ENCODE measurements around the gene ZNF644.
"Not testable (repeated sequence)": the region's sequence is repeated elsewhere in the genome, so short reads cannot be mapped to it uniquely, and the experiment has no call there.

ZNF644 gene

DNA sequence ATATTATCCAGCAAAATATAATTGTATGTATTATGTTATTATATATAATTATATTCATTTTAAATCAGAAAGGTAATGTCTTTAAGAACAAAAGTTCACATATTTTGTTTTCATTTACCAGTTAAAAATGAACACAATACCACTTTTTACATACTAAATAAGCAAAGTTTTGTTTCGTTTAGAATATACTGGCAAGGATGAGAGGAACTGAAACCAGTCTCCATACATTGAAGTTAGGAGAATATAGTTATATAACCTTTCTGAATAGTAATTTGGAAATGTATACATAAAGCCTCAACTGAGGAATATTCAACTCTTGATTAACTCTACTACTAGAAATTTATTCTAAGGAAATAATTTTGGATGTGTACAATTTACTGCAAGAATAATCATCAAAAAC, 110.5 kb downstream of the ZNF644 start:
- TF ChIP-seq ZNF274 (IDR thresholded peaks at IDR 0.05; ENCODE audit: low read depth, low read length): no peak
- no peak overlapping the region for H3K4me3 ChIP-seq (ENCODE audit: low read length)

DNA sequence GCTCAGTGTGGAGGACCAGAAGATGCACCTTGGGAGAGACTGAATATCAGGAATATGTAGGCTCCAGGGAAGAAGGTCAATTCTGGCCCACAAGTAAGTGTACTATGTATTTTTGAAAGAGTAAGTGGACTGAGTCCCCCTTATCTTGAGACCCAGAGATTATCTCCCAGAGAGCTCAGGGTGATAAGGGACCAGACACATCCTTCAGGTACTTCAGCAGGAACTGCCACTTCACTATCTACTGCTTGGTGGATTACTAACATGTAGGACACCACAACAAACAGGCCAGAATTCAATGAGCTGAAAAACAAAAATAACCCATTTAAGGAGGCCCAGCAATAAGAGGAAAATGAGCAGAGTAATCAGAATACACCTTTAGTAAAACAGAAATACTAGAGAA, 119.2 kb downstream of the ZNF644 start:
- no peak for TF ChIP-seq ZNF274 (IDR thresholded peaks at IDR 0.05; ENCODE audit: low read depth, low read length)

DNA sequence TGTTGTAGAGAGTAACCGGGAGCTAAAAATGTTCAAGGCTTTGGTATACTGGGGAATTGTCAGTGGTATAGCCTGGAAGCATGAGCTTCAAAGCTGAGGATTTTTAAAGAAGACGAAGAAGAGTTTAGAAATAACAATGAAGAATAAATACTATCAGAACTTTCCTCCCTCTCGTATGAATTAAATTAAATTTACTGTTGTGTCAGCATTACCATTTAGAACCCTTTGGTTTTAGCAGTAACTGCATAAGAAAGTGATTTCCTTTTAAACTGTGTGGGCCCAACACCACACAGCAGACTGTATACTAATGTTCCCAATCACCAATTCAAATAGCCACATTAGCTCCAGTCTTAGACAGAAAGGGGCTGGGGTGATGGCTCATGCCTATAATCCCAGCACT, 122.6 kb downstream of the ZNF644 start:
- no peak overlapping the region for H3K4me3 ChIP-seq (ENCODE audit: low read length)
- no peak for TF ChIP-seq ZNF274 (IDR thresholded peaks at IDR 0.05; ENCODE audit: low read depth, low read length)

More for the DNA sequence above, 119.2 kb downstream of the ZNF644 start:
- H3K4me3 ChIP-seq (ENCODE audit: low read length): no peak overlapping the region

DNA sequence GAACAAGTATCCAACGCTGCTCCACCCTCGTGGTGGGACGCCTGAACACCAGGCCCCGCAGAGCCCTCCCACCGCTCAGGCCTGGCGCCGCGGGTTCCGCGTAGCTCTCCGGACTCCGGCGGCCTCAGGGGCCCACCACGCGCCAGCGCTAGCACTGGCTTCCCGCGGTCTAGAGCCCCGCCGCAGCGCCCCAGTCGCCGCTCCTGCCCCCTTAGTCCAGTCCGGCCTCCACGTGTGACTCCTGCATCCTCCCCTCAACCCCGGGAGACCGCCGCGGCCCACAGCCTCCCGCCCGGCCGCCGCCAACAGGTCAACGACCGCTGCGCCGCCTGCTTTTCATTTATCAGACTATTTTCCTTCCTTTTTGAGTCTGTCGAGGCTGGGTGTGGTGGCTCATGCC, 128.2 kb downstream of the ZNF644 start:
- H3K4me3 ChIP-seq (ENCODE audit: low read length): not testable (repeated sequence)

DNA sequence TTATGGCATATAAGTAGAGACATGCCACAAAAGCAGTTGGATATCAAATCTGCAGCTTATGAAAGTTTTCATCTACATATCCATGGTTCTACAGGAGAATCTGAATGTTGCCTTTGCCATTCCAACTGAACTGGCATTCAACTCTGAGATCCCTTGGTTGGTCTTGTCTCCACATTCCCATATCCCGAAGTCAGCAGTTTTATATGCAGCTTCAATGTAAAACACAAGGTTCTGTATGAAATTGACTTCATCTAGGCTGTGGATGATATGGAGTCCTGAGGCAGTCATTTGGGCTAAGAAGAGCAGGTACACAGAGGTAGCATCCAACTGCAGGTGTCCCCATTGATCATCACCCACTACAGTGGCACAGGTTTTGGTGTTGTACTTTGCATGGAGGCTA, 129.0 kb downstream of the ZNF644 start:
- H3K4me3 ChIP-seq (ENCODE audit: low read length): not testable (repeated sequence)

DNA sequence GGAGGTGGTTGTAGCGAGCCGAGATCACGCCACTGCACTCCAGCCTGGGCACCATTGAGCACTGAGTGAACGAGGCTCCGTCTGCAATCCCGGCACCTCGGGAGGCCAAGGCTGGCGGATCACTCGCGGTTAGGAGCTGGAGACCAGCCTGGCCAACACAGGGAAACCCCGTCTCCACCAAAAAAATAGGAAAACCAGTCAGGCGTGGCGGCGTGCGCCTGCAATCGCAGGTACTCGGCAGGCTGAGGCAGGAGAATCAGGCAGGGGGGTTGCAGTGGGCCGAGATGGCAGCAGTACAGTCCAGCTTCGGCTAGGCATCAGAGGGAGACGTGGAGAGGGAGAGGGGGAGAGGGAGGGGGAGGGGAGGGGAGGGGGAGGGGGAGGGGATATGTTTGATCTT, 129.6 kb downstream of the ZNF644 start:
- not testable (repeated sequence) for H3K4me3 ChIP-seq (ENCODE audit: low read length)

DNA sequence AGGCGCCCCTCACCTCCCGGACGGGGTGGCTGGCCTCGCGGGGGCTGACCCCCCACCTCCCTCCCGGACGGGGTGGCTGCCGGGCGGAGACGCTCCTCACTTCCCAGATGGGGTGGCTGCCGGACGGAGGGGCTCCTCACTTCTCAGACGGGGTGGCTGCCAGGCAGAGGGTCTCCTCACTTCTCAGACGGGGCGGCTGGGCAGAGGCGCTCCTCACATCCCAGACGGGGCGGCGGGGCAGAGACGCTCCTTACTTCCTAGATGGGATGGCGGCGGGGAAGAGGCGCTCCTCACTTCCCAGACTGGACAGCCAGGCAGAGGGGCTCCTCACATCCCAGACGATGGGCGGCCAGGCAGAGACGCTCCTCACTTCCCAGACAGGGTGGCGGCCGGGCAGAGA, 130.1 kb downstream of the ZNF644 start:
- not testable (repeated sequence) for H3K4me3 ChIP-seq (ENCODE audit: low read length)

DNA sequence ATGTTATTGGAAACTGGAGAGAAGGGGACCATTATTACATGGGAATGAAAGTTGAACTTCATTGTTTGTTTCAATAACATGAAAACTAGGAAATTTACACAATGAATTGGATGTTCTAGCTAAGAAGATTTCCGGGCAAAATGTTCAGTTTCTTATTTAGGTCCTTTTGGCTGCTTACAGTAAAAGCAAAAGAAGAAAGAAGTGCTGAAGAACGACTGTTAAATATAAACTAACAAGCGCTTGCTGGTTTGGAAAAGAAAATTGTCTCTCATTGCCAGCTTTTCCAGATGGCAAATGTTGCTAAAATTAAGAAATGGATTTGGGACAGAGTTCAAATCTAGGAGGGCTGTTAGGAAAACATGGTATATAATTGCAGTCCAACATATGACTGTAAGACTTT, 139.6 kb downstream of the ZNF644 start:
- TF ChIP-seq ZNF274 (IDR thresholded peaks at IDR 0.05; ENCODE audit: low read depth, low read length): no peak
- H3K4me3 ChIP-seq (ENCODE audit: low read length): no peak overlapping the region

DNA sequence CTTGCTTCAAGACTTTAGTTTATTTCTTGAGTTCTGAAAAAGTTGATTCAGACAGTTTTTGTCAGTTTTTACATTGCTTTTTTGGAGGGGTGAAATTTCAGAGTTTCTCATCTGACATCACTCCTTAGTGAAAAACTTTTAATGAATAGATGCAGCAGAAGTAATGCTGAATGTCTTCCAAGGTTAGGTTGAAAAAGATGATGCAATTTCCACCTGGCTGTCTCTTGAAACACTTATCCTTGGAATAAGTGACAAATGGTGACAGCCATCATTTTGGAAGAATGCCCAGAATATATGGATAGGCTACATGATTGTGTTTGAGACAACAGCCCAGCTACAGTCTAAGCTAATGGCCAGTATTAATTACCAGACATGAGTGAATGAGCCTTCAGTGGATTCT, 140.8 kb downstream of the ZNF644 start:
- no peak overlapping the region for H3K4me3 ChIP-seq (ENCODE audit: low read length)
- TF ChIP-seq ZNF274 (IDR thresholded peaks at IDR 0.05; ENCODE audit: low read depth, low read length): no peak

DNA sequence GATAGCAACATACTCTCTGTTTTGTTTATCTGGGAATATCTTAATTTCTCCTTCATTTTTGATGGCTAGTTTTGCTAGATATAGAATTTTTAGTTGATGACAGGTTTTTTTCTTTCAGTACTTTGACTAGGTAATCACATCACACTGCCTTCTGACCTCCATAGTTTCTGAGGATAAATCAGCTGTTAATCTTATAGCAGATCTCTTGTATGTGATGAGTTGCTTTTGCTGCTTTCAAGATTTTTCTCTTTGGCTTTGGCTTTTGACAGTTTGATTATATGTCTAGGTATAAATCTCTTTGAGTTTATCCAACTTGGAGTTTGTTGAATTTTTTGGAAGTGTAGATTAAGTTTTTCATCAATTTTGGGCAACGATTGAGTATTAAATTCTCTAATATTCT, 142.6 kb downstream of the ZNF644 start:
- H3K4me3 ChIP-seq (ENCODE audit: low read length): no peak overlapping the region
- TF ChIP-seq ZNF274 (IDR thresholded peaks at IDR 0.05; ENCODE audit: low read depth, low read length): no peak

DNA sequence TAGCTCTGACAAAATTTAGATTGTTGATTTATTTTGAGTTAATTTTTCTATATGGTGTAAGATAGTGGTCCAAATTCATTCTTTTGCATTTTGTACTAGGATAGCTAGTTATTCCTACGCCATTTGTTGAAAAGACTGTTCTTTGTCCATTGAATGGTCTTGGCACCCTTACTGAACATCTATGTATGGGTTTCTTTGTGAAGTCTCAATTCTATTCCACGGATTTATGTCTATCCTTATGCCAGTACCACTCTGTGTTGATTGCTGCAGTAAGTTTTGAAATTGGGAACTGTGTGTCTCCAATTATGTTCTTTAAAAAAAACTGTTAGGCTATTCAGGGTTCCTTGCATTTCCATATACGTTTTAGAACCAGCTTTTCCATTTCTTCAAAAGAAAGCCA, 145.7 kb downstream of the ZNF644 start:
- TF ChIP-seq ZNF274 (IDR thresholded peaks at IDR 0.05; ENCODE audit: low read depth, low read length): no peak
- no peak overlapping the region for H3K4me3 ChIP-seq (ENCODE audit: low read length)

Data from GM08714 (cell line).